ENCODE results near the gene IL1RN.
"Not testable (repeated sequence)": the region's sequence is repeated elsewhere in the genome, so short reads cannot be mapped to it uniquely, and the experiment has no call there.

IL1RN gene, protein sequence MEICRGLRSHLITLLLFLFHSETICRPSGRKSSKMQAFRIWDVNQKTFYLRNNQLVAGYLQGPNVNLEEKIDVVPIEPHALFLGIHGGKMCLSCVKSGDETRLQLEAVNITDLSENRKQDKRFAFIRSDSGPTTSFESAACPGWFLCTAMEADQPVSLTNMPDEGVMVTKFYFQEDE

DNA sequence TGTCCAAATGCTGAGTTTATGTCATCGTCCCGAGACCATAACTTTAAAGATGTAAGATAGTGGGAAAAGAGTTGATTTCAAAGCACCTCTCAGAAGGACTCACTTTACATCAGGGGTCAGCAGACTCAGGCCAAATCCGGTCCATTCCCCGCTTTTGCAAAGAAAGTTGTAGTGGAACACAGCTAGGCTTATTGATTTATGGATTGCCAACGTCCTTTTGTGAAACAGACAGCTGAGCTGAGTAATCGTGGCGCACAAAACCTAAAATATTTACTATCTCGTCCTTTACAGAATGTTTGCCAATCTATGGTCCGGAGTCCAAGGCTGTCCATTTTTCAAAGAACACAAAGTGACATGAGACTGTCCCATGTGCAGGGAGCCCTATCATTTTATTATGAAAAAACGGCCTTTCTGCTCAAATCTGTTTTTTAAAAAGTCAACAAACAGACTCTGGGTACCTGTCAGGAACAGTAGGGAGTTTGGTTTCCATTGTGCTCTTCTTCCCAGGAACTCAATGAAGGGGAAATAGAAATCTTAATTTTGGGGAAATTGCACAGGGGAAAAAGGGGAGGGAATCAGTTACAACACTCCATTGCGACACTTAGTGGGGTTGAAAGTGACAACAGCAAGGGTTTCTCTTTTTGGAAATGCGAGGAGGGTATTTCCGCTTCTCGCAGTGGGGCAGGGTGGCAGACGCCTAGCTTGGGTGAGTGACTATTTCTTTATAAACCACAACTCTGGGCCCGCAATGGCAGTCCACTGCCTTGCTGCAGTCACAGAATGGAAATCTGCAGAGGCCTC, at the start of gene IL1RN:
IL1RN (plus strand) TSS at position 754 of the 801 bp plus-strand sequence; CDS start at position 781, 27 bp downstream.
- DNase-seq, result no peak

DNA sequence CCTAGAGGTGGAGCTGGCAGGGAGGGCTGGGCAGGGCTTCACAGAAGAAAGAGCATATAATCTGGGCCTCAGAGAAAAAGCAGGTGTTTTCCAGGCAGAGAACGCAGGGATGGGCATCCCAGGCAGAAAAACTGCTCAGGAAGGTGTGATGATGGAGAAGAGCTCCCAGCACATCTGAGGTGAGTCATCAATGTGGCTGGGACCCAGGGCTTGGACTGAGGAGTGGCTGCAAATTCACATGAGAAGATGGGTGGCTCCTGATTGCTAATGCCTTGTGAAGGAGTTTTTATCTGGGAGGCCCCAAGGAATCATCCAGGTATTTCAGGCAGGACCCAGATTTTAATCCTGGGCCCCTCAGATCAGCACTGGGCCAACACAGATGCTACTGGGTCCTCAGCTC, 49.5 kb upstream of the IL1RN start:
- peak; percentile 73 for DNase-seq

DNA sequence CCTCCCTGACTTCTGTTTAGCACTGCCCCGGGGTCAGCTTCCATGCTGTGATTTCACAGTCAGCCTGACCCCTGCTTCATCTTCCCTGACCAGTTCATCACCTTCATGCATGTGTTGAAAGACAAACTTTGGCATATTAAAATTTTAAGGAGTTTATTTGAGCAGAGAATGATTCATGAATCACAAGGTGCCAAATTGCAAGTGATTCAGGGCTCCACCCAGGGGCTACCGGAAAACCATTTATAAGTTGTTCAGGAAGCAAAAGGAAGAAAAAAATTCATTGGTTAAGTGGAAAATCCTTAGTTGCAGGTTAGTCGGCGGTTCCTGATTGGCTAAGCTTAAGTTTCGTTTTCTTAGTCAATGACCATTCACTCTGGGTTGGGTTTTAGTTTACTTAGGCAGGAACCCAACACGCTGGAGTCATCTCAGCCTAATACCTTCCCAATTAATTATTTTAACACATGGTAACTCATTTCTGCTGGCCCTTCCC, 49.0 kb upstream of the IL1RN start:
- DNase-seq, result peak; percentile 31

DNA sequence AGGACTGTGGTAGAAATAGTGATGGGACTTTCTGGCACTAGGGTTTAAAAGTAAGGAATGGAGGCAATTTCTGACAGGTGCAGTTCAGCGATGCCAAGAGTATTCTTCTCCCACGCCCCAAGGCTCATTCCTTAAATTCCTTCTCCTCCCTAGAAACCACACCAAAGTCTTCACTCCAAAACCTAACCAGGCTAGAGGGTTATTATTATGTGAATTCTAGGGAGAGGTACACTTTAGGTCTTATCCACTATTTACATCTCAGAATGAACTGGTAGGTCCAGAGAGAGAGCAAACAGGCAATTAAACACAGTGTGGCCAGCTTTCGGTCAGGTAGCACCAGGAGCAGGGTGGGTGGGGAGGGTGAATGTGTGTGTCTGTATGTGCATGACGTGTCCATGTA, 48.3 kb upstream of the IL1RN start:
- no peak for DNase-seq

DNA sequence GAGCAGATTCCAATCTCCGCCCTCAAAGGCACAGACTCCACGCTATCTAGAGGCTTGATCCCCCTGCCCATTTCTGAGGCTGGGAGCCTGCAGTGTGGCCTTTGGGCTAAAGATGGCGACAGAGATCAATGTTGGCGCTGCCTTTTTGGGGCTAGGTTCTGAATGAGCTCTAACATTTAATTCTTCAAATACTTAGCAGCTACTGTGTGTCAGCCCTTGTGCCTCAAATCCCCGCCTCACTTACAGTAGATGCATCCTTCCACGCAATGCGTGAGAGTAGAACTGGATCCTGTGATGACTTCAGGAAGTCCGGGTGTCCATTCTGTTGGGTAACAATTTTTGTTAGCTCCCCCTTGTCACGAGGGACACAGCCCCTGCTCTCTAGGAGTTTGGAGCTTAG, 47.3 kb upstream of the IL1RN start:
- peak; percentile 66 for DNase-seq

DNA sequence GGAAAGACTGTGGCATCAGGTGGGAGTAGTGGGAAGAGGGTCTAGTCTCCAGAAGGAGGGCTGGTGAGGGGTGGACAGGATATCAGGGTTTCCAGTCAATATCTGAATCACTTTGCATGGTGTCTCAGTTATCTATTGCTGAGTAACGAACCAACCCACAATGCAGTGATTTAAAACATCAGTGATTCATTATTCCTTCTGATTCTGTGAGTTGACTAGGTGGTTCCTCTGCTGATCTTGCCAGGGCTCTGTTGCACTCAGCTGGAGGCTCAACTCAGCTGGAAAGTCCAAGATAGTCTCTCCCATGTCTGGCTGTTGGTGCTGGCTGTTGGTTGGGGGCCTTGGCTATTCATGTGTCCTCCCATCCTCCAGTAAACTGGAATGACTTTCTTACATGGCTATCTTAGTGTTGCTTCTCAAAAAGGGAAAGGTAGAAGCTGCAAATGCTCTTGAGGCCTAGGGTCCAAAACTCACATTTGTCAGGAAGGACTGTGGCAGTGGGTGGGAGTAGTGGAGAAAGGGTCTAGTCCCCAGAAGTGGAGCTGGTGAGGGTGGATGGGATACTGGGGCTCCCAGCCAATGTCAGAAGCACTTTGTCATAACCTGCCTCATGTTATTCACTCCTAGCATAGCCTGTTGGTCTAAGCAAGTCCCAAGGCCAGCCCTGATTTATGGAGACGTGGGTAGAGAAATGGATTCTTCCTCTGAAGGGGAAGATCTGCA, 45.7 kb upstream of the IL1RN start:
- DNase-seq, result no peak

DNA sequence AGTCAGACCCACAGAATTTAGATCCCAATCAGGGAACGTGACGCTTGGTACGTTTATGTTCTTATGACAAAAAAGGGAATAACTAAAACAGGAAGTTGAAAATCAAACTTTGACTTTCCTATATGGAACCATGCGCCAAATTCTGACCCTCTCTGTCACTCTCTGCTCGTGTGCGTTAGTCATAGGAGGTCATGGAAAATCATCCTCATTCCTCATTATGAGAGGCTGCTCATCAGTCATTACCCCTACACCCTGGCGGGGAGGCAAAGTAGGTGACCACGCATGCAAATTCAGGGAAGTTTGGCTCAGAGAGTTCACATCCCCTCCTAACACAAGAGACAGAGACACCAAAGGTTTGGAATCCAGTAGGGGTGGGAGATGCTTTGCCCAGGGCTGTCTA, 44.1 kb upstream of the IL1RN start:
- DNase-seq, result no peak

DNA sequence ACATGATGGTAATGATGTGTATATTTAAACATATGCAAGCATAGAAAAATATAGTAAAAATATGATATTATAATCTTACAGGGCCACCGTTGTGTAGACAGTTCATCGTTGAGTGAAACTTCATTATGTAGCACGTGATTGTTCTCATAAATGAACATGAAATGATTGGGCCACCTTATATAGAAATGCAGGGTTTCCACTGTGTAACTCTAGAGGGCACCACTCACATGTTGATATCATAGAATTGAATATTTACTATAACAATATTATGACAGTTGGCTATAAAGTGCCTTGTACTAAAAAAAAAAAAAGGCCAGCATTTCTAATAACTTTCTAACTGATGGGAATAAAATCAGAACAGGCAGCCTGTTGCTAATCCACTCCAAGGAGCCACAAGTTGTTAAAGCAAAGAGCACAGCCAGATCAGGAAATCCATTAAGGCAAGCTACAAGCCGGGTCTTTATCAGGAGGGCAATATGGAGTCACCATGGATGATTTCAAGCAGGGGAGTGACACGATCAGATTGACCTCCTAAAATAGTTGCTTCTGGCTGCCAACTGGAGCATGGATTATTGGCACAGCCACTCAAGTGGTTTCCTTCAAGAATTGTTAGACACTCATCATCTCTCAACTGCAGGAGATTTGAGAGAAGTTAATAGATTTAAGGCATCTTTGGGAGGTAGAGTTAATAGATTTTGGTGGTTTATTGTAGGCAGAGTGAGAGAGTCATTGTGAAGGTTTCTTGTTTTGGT, 43.0 kb upstream of the IL1RN start:
- DNase-seq, result peak; percentile 51

DNA sequence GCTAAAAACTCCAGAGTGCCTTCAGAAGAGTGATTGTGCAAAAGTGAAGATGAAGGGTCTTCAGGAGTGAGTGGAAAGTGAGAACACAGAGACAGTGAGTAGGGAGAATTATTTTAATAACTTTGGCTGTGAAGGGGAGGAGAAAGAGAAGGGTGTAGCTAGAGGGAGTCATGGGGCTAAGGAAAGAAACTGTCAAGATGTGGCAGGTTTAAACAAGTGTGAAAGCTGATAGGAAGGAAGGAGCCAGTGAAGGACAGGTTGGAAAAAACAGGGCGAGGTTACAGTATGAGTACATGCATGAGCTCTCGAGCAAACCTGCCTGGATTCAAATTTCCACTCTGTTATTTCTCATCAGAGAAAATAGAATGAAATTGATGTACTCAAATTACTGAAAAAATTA, 41.9 kb upstream of the IL1RN start:
- no peak for DNase-seq

DNA sequence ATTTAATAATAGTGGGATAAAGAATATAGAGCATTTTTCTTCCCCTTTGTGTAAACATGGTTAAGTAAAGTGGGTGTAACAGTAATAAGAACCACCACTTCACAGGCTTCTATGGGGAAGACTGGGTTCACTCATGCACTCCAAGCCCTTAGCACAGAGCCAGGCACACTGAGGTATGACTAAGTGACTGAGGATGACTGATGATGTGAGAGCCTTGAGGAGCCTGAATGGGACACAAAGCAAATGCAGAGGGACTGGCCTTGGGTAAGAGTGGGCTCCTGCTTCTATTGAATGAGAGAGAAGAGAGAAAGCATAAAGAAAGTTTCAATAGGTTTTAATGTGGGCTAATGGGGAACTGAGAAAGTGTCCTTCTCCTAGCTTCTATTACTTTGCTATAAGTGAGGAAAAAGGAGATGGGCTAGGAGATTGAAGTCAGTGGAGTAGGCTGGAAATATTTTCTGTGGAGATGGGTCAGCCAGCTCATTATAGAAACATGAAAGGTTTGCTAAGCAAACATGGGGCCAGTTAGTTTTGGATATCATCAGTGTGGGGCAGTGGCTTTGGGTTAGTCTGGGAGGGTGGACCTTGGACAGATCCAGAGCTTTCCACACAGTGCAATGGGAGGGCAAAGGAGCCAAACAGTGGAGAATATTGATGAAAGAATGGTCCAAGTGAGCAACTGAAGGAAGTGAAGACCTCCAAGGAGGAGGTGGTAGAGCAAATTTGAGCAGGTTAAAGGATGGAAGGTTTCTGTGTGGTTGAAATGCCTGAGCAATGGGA, 39.0 kb upstream of the IL1RN start:
- no peak for DNase-seq

DNA sequence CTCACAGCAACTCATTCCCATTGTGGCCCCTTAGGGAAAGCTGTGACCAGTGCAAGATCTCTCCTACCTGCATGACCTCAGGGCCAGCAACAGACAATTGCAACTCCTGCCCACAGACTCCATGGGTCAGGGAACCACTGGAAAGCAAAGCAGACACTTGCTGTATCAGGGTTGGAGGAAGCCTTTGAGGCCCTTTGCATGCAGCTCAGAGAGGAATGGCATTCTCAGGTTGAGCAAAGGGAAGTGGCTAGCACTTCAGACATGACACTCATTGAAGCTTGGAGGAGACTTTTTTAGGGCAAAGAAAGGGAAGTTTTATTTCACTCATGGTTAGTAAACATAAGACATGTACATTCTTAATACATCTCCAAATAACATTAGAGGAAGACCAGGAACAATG, 37.5 kb upstream of the IL1RN start:
- no peak for DNase-seq

DNA sequence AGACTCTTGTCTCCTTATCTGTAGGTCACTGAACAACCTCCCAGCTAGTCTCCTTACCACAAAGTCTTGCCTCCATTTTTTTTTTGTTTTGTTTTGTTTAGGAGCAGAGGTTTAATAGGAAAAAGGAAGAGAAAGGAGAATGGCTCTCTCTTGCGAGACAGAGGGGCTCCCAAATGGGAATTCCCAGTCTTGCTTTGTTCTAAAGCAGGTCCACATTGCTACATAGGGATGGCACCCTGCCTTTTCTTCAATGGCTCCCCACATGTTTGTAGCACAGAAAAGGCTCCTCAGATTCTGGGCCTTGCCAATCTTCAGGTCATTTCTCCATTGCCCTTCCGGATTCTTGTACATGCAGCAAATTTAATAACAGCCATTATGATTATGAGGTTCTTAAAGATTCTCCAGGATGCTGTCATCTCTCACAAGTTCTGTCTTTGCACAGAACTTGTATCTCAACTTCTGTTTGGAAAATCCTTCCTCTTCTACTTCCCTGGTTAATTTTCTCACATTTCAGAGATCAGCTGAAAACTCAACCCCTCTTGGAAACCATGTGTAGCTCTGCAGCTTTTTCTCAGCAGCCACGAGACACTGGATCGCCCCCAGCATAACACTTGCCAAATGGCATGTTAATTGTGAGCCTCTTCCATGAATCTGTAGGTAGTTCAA, 36.0 kb upstream of the IL1RN start:
- no peak for DNase-seq

DNA sequence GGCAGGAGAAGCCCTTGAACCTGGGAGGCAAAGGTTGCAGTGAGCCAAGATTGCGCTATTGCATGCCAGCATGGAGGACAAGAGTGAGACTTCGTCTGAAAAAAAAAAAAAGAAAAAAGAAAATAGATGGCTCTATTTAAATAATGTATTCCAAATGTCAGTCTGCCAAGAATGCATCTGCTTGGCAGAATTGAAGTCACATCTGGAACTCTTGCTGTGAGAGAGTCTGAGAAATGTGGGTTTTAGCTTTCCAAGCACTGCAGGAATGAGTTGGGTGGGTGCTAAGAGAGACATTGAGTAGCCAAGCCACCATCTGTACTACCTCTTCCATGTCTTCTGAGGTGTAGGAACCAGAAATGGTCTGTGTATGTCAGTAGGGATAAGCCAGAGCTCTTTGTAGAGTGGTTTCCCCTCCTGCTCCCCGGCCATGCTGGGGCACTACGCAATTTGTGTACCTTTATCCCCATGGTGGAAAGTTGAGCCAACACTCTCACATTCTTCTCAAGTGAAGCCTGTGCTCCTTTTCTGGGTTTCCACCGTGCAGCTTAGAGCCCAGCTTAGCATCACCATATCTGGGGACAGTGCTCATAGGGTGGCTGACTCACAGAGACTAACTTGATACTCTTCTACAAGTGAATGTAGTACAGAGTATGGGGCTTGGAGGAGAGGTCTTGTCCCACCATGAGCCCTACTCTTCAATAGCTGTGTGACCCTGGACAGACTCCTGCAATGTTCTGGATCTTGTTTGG, 34.4 kb upstream of the IL1RN start:
- no peak for DNase-seq

DNA sequence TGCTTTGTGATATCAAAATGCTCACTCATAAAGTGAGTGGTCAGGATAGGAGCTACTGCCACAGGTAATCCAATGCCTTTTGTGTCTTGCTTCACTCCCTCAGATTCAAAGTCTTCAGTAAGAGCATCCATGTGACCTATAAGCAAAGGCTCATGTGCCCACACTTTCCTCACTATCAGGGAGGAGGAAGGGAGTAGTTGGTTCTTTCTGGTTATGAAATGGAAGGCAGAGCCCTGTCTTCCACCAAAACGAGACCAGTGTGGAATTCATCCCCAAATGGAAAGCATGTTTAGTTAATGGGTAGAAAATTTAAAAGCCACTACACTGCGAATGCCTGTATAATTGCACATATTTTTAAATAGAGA, 33.8 kb upstream of the IL1RN start:
- DNase-seq, result no peak

DNA sequence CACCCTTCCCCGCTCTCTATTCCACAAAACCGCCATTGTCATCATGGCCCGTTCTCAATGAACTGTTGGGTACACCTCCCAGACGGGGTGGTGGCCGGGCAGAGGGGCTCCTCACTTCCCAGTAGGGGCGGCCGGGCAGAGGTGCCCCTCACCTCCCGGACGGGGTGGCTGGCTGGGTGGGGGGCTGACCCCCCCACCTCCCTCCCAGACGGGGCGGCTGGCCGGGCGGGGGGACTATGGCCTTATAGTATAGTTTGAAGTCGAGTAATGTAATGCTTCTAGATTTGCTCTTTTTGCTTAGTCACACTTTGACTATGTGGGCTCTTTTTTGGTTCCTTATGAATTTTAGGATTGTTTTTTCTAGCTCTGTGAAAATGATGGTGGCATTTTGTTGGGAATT, 31.1 kb upstream of the IL1RN start:
- not testable (repeated sequence) for DNase-seq

DNA sequence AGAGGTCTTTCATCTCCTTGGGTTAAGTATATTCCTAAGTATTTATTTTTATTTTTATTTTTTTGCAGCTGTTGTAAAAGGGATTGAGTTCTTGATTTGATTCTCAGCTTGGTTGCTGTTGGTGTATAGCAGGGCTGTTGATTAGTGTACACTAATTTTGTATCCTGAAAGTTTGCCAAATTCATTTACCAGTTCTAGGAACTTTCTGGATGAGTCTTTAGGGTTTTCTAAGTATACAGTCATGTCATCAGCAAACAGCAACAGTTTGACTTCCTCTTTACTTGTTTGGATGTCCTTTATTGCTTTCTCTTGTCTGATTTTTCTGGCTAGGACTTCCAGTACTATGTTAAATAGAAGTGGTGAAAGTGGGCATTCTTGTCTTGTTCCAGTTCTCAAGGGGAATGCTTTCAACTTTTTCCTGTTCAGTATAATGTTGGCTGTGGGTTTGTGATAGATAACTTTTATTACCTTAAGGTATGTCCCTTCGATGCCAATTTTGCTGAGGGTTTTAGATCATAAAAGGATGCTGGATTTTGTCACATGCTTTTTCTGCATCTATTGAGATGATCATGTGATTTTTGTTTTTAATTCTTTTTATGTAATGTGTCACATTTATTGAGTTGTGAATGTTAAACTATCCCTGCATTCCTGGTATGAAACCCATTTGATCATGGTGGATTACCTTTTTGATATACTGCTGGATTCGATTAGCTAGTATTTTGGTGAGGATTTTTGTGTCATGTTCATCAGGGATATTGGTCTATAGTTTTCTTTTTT, 30.4 kb upstream of the IL1RN start:
- not testable (repeated sequence) for DNase-seq

DNA sequence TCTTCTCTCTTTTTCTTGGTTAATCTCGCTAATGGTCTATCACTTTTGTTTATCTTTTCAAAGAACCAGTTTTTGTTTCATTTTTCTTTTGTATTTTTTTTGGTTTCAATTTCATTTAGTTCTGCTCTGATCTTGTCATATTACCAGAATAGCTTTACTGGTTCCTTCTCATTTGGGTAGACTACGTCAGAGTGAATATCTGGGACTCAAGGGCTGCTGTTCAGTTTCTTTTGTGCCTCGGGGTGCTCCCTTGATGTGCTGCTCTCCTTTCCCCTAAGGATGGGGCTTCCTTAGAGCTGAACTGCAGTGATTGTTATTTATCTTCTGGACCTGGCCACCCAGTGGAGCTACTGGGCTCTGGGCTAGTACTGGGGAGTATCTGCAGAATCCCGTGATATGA, 29.4 kb upstream of the IL1RN start:
- DNase-seq, result no peak

DNA sequence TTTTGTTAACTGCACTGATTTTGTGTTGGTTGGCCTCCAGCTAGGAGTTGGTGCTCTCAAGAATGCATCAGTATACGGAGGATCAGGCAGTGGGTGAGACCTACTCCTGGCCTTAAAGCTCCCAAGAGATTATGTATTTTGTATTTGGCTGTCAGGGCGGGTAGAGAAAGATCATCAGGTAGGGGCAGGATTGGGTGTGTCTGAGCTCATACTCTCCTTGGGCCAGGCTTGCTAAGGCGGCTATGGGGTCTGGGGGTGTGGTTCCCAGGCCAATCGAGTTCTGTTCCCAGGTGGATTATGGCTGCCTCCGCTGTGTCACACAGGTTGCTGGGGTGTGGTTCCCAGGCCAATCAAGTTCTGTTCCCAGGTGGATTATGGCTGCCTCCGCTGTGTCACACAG, 28.9 kb upstream of the IL1RN start:
- DNase-seq, result no peak

DNA sequence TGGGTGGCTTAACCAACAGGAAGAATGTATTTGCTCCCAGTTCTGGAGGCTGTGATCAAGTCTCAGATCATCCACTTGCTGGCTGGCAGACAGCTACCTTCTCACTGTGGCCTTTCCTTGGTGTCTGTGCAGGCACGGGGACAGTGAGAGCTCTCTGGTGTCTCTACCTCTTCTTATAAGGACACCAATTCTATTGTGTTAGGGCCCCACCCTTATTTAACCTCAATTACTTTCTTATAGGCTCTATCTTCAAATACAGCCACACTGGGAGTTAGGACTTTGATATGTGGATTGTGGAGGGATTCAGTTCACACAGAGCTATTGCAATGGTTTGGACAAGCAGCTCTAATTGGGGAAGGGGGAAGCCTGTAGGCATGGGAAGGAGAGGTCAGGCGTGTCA, 25.3 kb upstream of the IL1RN start:
- DNase-seq, result no peak

DNA sequence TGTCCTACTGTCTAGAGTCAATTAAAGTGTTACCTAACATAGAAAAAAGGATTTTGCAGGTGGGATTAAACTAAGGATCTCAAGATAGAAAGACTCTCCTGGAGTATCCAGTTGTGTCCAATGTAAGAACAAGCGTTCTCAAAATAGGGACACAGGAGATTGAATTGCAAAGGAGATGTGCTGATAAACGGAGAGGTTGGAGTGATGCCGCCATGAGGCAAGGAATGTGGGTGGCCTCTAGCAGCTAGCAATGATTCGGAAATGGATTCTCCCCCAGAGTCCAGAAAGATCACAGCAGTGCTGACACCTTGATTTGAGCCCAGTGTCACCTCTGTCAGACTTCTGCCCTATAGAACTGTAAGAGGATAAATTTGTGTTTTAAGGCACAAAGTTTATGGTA, 24.1 kb upstream of the IL1RN start:
- DNase-seq, result no peak
